Fibroblast of mammary gland (primary cell): ENCODE results near the gene CNTRL.

ENCODE experiments used
- DNase-seq: peaks from one replicate; pipeline ENCODE4 v3.0.0-alpha.2; 2010; ENCODE audit warnings: low read depth
- H3K4me3 ChIP-seq: 2 replicates; pipeline ENCODE4 v1.5.1; 2011; ENCODE audit warnings: low read depth, mild to moderate bottlenecking, low read length, moderate library complexity; ENCODE audit not compliant: control insufficient read depth
- CTCF ChIP-seq: conservative IDR thresholded peaks from 2 replicates; pipeline ENCODE4 v1.5.1; 2011; ENCODE audit warnings: low read depth, low read length, inconsistent platforms; ENCODE audit not compliant: control insufficient read depth, insufficient read depth

Gene CNTRL

GRCh38 chr9:121191235-121191634 lies 116.5 kb downstream of the CNTRL start:
- TF ChIP-seq CTCF = no peak
- DNase-seq = no peak
- no peak overlapping the region for H3K4me3 ChIP-seq

GRCh38 chr9:121192518-121192917 lies 117.8 kb downstream of the CNTRL start:
- DNase-seq = no peak
- TF ChIP-seq CTCF = no peak
- H3K4me3 ChIP-seq = no peak overlapping the region

GRCh38 chr9:121192959-121193640 lies 118.3 kb downstream of the CNTRL start:
- DNase-seq = no peak
- H3K4me3 ChIP-seq = no peak overlapping the region
- no peak for TF ChIP-seq CTCF

- no peak for TF ChIP-seq CTCF
- DNase-seq = no peak
- H3K4me3 ChIP-seq = no peak overlapping the region
Observed at GRCh38 chr9:121194730-121195129, 120.0 kb downstream of the CNTRL start.

GRCh38 chr9:121196389-121196788 lies 121.6 kb downstream of the CNTRL start:
- no peak overlapping the region for H3K4me3 ChIP-seq
- DNase-seq = no peak
- no peak for TF ChIP-seq CTCF

- peak; percentile 20 for TF ChIP-seq CTCF
- no peak for DNase-seq
- no peak overlapping the region for H3K4me3 ChIP-seq
Observed at GRCh38 chr9:121197132-121197531, 122.4 kb downstream of the CNTRL start.

GRCh38 chr9:121198512-121199042 lies 123.8 kb downstream of the CNTRL start:
- no peak for TF ChIP-seq CTCF
- no peak for DNase-seq
- no peak overlapping the region for H3K4me3 ChIP-seq
